IPS-NIHi11 (cell line): ENCODE data around the gene ZNF273.
A peak's percentile ranks its signal among the peaks of the same experiment; 100 is the strongest.

Source experiments
- DNase-seq: peaks from one replicate; pipeline ENCODE4 v3.0.0; 2012; ENCODE audit warnings: mixed read lengths, low spot score

Gene ZNF273

GRCh38 chr7:64876792-64877713 lies 26.0 kb upstream of the ZNF273 start:
- DNase-seq, result peak; percentile 100

- DNase-seq, result peak; percentile 10
Observed at GRCh38 chr7:64877714-64878610, 25.1 kb upstream of the ZNF273 start.

DNA sequence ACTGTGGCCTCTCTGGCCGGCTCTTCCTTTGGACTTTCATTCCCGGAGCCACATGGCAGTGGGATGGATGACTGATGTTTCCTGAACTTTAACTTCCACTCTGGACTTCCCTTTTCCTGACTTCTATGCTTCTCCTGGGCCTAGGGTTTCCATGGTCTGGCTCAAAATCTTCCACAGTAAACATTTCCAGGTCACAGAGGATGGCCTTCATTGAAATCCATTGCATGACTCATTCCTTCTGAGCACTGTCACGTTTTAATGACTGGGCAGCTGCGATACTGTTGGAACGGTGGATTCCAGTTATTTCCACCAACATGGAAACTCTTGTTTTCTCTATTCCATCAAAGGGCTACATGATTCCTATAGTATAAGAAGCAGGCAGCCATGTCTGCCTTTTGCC lies 24.4 kb upstream of the ZNF273 start:
- peak; percentile 1 for DNase-seq

DNA sequence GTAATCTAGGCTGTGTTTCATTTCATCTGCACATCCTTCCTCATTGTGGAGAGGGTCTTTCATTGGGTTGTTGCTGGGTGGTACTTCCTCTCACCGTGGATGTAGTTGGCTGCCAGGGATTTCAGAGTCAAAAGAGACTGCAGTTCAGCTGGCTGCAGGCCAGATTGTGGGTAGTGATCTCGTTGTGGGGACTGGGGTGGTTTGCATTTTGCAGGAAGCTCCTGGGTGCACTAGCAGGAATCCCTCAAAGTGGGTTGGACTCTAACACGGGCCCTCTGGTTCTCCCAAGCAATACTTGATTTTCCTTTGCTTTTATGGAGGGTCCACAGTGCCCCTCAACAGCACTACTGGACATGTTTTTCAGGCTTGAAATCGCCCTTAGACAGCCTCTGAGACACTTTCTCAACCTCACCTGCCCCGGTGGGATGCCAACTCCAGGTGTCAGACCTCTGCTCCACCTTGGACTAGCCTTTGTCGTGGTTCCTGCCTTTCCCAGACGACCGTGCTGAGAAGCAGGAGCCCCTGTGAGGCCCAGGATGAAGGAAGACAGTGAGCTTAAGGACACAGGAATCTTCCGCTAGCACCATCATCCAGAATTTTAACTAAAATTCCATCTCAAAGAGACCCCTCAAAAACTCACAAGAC lies 23.9 kb upstream of the ZNF273 start:
- DNase-seq, result peak; percentile 2

- peak; percentile 11 for DNase-seq
Observed at GRCh38 chr7:64879800-64880199, 23.3 kb upstream of the ZNF273 start.

GRCh38 chr7:64880322-64881297 lies 22.5 kb upstream of the ZNF273 start:
- peak; percentile 4 for DNase-seq

DNA sequence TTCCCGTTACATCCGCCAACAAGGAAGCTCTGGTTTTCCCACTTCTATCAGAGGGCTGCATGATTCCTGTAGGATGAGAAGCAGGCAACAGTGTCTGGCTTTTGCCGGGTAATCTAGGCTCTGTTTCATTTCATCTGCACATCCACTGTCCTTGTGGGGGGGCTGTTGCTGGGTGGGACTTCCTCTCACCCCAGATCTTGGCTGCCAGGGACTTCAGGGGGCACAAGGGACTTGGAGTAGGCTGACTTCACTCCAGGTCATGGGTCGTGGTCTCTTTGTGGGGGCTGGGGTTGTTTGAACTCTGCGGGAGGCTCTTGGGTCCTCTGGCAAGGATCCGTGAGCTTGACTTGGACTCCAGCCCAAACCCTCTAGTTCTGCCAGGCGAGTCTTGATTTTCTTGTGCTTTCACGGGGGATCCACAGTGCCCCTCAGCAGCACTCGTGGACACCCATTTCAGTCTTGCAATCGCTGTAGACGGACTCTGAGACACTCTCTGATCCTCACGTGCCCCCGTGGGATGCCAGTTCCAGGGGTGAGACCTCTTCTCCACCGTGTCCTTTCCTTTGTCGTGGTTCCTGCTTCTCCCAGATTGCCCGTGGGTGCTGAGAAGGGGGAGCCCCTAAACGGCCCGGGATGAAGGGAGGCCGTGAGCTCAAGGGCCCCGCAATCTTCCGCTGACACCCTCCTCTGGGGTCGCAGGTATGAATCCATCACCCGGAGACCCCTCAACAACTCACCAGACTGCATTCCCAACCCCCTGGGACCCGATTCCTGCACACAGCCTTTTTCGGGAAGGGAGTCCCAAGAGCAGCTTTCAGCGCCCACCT lies 21.4 kb upstream of the ZNF273 start:
- DNase-seq, result peak; percentile 2

DNA sequence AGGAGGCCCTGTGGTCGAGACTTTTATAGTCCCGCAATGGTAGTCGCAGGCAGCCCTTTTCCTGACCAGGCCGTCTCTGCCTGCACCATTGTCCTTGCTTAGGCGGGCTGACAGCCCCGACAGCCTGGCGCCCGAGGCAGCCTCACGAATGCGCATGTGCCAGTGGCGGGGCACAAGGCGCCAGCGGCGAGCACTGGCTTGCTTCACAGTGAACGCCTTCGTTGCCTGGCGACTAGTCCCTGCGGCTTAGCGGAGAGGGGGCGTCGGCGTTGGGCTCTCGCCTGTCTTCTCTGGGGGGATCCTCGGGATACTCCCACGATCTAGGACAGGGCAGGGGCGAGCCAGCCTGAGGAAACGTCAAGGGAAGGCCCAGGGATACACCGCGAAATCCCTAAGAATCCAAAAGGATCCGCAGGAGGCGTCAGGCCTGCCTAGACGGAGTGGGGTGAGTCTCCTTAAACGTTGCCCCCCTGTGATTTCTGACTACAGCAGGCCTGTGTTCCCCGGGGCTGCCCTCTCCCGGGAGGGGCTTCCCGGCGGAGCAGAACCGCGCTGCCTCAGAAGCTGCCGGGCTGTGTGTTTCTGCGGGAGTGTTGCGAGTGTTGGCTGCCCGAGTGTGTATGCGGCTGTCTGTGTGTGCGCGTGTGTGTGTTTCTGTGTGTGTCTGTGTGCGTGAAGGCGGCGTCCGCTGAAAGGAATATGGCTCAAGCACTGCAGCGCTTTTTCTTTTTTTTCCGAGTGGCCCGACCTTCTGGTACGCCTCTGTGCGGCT lies 20.5 kb upstream of the ZNF273 start:
- peak; percentile 62 for DNase-seq

DNA sequence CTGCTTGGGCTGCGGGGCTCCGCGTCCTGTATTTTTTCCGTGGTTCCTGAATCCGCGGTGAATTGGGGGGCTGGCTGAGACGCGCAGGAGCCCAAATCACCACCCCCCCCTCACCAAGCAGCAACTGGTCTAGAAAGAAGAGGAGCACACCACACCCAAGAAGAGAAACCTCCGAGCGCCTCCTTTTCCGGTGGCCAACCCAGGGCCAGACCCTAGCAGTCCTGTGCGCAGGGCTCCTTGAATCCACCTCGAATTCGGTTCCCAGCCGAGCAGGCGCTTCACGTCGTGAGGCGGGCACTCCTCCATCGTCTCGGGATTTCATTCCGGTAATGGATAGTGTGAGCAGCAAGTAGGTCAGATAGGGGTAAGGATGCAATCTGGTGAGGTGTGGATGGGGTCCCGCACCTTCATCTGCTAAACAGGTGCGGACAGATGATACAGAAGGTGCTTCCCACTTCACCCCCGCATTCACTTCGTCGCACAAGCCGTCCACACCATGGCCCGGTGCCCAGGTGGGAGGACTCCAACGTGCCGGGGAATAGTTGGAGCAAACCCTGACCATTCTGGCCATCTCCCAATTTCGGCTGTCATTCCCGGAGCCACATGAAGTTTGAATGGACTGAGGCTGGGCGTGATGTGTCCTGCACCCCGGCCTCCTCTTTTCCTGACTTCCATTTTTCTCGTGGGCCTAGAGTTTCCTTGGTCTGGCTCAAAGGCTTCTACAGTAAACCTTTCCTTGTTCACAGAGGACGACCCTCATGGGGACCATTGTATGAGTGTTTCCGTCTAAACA lies 19.8 kb upstream of the ZNF273 start:
- DNase-seq, result peak; percentile 2

- peak; percentile 1 for DNase-seq
Observed at GRCh38 chr7:64884085-64884912, 18.8 kb upstream of the ZNF273 start.

- no peak for DNase-seq
Observed at GRCh38 chr7:64884913-64885370, 18.1 kb upstream of the ZNF273 start.

DNA sequence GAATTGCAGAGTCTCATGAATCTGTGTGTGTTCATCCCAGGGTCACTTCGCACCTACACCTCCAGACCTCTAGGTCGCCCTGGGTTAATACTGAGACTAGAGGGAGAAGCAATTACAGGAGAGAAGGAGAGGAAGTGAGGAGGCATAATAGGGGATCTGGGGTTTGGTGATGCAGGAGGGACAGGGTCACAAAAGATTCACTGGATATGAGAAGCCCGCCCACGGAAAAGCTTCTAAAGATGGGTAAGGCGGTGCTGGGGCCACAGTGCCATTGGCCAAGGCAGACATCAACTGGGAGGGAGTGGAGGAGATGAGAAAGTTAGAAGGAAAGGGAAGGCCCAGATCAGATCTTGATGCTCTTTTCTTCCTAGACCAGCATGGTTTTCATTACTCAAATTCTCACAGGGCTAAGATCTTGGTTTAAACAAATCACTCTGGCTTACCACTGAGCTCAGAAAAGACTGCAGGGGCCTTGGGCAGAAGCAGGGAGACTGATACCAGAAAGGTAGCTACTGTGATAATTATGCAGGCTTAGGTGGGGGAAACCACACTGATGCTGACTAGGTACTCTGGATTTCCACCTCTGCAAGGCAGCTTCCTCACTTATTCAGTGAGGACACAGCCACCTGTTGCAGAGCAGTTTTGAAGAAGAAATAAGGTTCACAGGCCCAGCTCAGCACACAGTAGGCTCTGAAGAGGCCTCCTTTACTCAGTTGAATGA lies 17.4 kb upstream of the ZNF273 start:
- peak; percentile 7 for DNase-seq

GRCh38 chr7:64886956-64887545 lies 16.0 kb upstream of the ZNF273 start:
- no peak for DNase-seq

DNA sequence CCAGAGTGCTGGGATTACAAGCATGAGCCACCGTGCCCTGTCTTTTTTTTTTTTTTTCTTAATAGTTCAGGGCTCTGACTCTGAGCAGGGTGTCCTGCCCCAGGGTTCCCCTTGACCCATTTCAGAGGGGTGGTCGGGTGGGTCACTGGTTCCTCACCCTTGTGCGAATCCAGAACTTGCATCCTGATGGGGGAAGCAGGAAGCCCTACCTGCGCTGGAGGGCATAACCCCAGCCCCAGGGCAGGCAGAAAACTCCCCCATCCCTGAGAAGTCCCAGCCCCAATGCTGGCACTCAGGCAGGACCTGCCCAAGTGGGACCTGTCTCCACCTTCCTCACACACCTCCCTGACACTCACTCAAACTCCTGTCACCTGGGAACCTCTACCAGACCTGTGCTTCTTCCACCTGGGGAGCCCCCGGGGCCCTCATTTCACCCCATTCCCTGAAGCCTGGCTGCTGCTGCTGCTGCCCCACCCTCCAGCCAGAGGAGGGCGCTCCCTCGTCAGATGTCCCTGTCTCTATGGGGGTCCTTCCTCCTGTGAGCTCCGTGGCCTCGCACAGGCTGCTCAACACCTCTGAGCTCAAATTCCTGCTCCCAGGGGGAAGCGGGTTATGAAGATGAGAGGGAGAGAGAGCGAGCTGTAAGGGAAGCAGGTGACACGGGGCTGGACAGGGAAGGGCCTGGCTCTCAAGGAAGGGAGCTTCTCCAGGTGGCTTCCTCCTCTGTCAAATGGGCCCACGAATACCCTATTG lies 15.1 kb upstream of the ZNF273 start:
- peak; percentile 79 for DNase-seq

- DNase-seq, result peak; percentile 13
Observed at GRCh38 chr7:64888561-64888900, 14.5 kb upstream of the ZNF273 start.
